K562 (cell line): ENCODE results near the gene WNT7B. TPM values are rescaled to one million over a fixed set of nuclear protein-coding genes. Genes with fewer than 3 reads are reported as not detected.

Source experiments
- ATAC-seq: fragments of 200-7000 bp; cut with Tn5 transposase; 3 replicates; pipeline ENCODE4 v1.9.1; 2020; ENCODE audit warnings: moderate library complexity
- BruUV-seq: library from RNA; stranded (reverse); fragments of 400-500 nt; replicated peaks from 2 replicates; lab custom pipeline; 2021; lab: Mats Ljungman, UMichigan
- CTCF ChIA-PET: fragments of 300-600 bp; formaldehyde crosslinking; extraction: SDS; loops from one replicate; lab custom pipeline; 2021; ENCODE audit warnings: low intra/inter-chr PET ratio; lab: Yijun Ruan, JAX
- POLR2A ChIA-PET: fragments of 300-600, 350-650 bp; sonication (Branson Sonifier 250); formaldehyde crosslinking; extraction: SDS; loops from one replicate; lab custom pipeline; 2021; ENCODE audit warnings: antibody characterized with exemption, inconsistent platforms; lab: Yijun Ruan, JAX
- DNase-seq, 4 experiments: peaks; one replicate each; pipeline versions ENCODE4 v3.0.0 to v3.0.0-alpha.2; 2011 to 2018; ENCODE audit warnings: low spot score in 3 of 4, mixed read lengths in 3 of 4; ENCODE audit errors: extremely low read depth in 1 of 4
- FAIRE-seq: peaks from 2 replicates; lab custom pipeline; 2011; peaks lifted over from hg19 to GRCh38; lab: Jason Lieb, UNC
- H2AFZ ChIP-seq: 2 replicates; pipeline ENCODE4 v1.6.0; 2011; ENCODE audit warnings: low read depth, low read length, control low read depth, inconsistent platforms
- H3K27ac ChIP-seq: fragments of 200-600 bp; 3 replicates; pipeline ENCODE4 v1.8.0; 2011; ENCODE audit warnings: low read depth, mild to moderate bottlenecking, control low read depth, inconsistent platforms, low read length, moderate library complexity, mixed read lengths; ENCODE audit errors: extremely low read depth
- H3K27me3 ChIP-seq, 2 experiments: fragments of 300-600 bp in 1 of 2; 2 replicates in 1 of 2; 3 replicates in 1 of 2; pipeline versions ENCODE4 v1.6.0 to v1.8.0; 2011; ENCODE audit warnings: inconsistent platforms in 2 of 2, low read length in 2 of 2, mild to moderate bottlenecking in 1 of 2, mixed read lengths in 1 of 2, moderate library complexity in 1 of 2; ENCODE audit not compliant: control insufficient read depth in 2 of 2, insufficient read depth in 2 of 2
- H3K36me3 ChIP-seq: fragments of 300-600 bp; 3 replicates; pipeline ENCODE4 v1.8.0; 2011; ENCODE audit warnings: mild to moderate bottlenecking, low read length, inconsistent platforms; ENCODE audit not compliant: control insufficient read depth, insufficient read depth
- H3K4me1 ChIP-seq, 2 experiments: fragments of 200-600 bp in 1 of 2; replicated peaks in 1 of 2; 2 replicates in 1 of 2; 3 replicates in 1 of 2; pipeline versions ENCODE4 v1.5.1 to v1.8.0; 2011; ENCODE audit warnings: inconsistent platforms in 2 of 2, low read length in 2 of 2, mild to moderate bottlenecking in 1 of 2, mixed read lengths in 1 of 2, moderate library complexity in 1 of 2; ENCODE audit not compliant: control insufficient read depth in 2 of 2, insufficient read depth in 2 of 2
- H3K4me2 ChIP-seq: 2 replicates; pipeline ENCODE4 v1.6.1; 2011; ENCODE audit warnings: low read length, control low read depth, inconsistent platforms, mixed read lengths; ENCODE audit not compliant: insufficient read depth
- H3K4me3 ChIP-seq: fragments of 200-600 bp; sonication (generic), shearing (Covaris generic); 2 replicates; pipeline ENCODE4 v1.5.1; 2016; ENCODE audit warnings: control low read depth, inconsistent platforms
- H3K79me2 ChIP-seq: fragments of 200-600 bp; 3 replicates; pipeline ENCODE4 v1.8.0; 2011; ENCODE audit warnings: low read length, inconsistent platforms; ENCODE audit not compliant: control insufficient read depth, insufficient read depth
- H3K9ac ChIP-seq, 2 experiments: 2 replicates each; pipeline versions ENCODE4 v1.6.0 to v1.6.1; 2011; ENCODE audit warnings: low read depth in 2 of 2, low read length in 2 of 2, control low read depth in 1 of 2, inconsistent platforms in 1 of 2, mild to moderate bottlenecking in 1 of 2, mixed read lengths in 1 of 2; ENCODE audit not compliant: insufficient read depth in 1 of 2
- H3K9me1 ChIP-seq: one replicate; pipeline ENCODE4 v1.6.0; 2011; ENCODE audit warnings: inconsistent platforms, mild to moderate bottlenecking, low read length, moderate library complexity; ENCODE audit not compliant: control insufficient read depth, insufficient read depth
- H3K9me3 ChIP-seq: replicated peaks from 2 replicates; pipeline ENCODE4 v1.5.1; 2011; ENCODE audit warnings: low read depth, low read length, inconsistent platforms; ENCODE audit not compliant: control insufficient read depth, insufficient read depth
- H4K20me1 ChIP-seq: replicated peaks from 2 replicates; pipeline ENCODE4 v1.6.1; 2011; ENCODE audit warnings: low read length, inconsistent platforms, mixed read lengths; ENCODE audit not compliant: control insufficient read depth, insufficient read depth
- ASH1L ChIP-seq: fragments of 450-650 bp; IDR thresholded peaks from 2 replicates; pipeline ENCODE4 v1.6.1; 2018; ENCODE audit warnings: borderline replicate concordance, mild to moderate bottlenecking, low read depth; ENCODE audit not compliant: partially characterized antibody
- ATF3 ChIP-seq, 2 experiments: fragments of 450-650 bp in 1 of 2; sonication (generic) in 1 of 2; formaldehyde crosslinking in 1 of 2; IDR thresholded peaks in 1 of 2; conservative IDR thresholded peaks in 1 of 2; 2 replicates each; pipeline versions ENCODE4 v1.6.1 to v1.8.1; 2016 to 2023; ENCODE audit warnings: mild to moderate bottlenecking in 2 of 2, moderate library complexity in 2 of 2, inconsistent platforms in 1 of 2, missing genetic modification reagents in 1 of 2
- ELF2 ChIP-seq: fragments of 250-450 bp; sonication (Bioruptor Pico); IDR thresholded peaks from 2 replicates; pipeline ENCODE4 v1.5.0; 2021; ENCODE audit warnings: mild to moderate bottlenecking
- KDM5B ChIP-seq: fragments of 200-600 bp; sonication (generic); IDR thresholded peaks from 2 replicates; pipeline ENCODE4 v1.6.1; 2012; ENCODE audit warnings: low read depth, mild to moderate bottlenecking, moderate library complexity, low read length, control low read depth, inconsistent platforms; ENCODE audit not compliant: insufficient replicate concordance
- RHOXF2B ChIP-seq: fragments of 250-450 bp; sonication (Bioruptor Pico); conservative IDR thresholded peaks from 2 replicates; pipeline ENCODE4 v1.5.1; 2021
- ZNF24 ChIP-seq: fragments of 450-650 bp; IDR thresholded peaks from 2 replicates; pipeline ENCODE4 v1.6.1; 2016
- ZNF76 ChIP-seq: fragments of 250-450 bp; sonication (Bioruptor Pico); IDR thresholded peaks from 2 replicates; pipeline ENCODE4 v1.4.0; 2020; ENCODE audit warnings: mild to moderate bottlenecking, moderate library complexity, borderline replicate concordance
- WGBS: fragments of 100-300 bp; shearing (Covaris generic); methylation state at CpG from one replicate; pipeline ENCODE4 v1.1.6; 2016; ENCODE audit warnings: low coverage, mixed read lengths; ENCODE audit not compliant: insufficient coverage; ENCODE audit errors: missing lambda C conversion rate; 5-methylcytosine and 5-hydroxymethylcytosine counted together
- in situ Hi-C: fragments of 300-500 bp; cut with MboI; formaldehyde crosslinking; loops from 4 replicates; pipeline ENCODE4 v1.15.0; 2018; ENCODE audit warnings: inconsistent platforms, mixed read lengths
- intact Hi-C: fragments of 100-400 bp; cut with micrococcal nuclease; formaldehyde crosslinking; loops from 2 replicates; pipeline ENCODE4 v1.14.2; 2022
- polyA plus RNA-seq, 8 experiments: library from polyadenylated mRNA; depleted of rRNA in 4 of 8; stranded (reverse) in 5 of 8; unstranded in 3 of 8; fragments of >200 nt; fragmentation: Nextera tagmentation in 2 of 8; fragmentation: Illumina TruSeq in 1 of 8; extraction: Ambion mirVana in 2 of 8; extraction: Trizol in 1 of 8; gene quantifications; 2 replicates each; pipeline versions ENCODE4 v1.2.1 to v1.2.3, GENCODE V29; 2011 to 2014; ENCODE audit warnings: inconsistent platforms in 1 of 8, missing spikeins in 1 of 8
- total RNA-seq, 7 experiments: library from RNA; depleted of rRNA in 6 of 7; stranded (reverse); fragments of >200 nt in 6 of 7; fragmentation: Illumina TruSeq in 2 of 7; extraction: Trizol in 2 of 7; gene quantifications; 2 replicates each; pipeline versions ENCODE4 v1.2.1 to v1.2.3, GENCODE V29; 2011 to 2021; ENCODE audit warnings: low replicate concordance in 1 of 7
- TF ChIP-seq, protein P1 (sequence below), 2 experiments: fragments of 250-450 bp in 1 of 2; fragments of 450-650 bp in 1 of 2; sonication (Bioruptor Pico) in 1 of 2; IDR thresholded peaks; 2 replicates each; pipeline versions ENCODE4 v1.6.1 to v1.8.0; 2016 to 2021; ENCODE audit warnings: mild to moderate bottlenecking in 2 of 2, moderate library complexity in 2 of 2, missing compliant biosample characterization in 1 of 2, missing genetic modification characterization in 1 of 2

The WNT7B gene
- total and polyA plus RNA-seq, 9 of the 15 experiments (the other 6 are each of a cell fraction or from before 2014, with no cell fraction given): not detected

- TF ChIP-seq KDM5B (no peak), ASH1L (no peak), ZNF24 (peak; percentile 91), RHOXF2B (no peak)
These were observed 7.5 kb upstream of the WNT7B start (continued) for GRCh38 chr22:45984316-45984916.

GRCh38 chr22:45983797-45984196 is 6.8 kb upstream of the WNT7B start:
- peaks cover 0 to 7% of the 10 kb centered on the region in 2 experiments; a peak in 3 of 5 replicates for H3K4me1 ChIP-seq
- H2AFZ ChIP-seq: no peak overlapping the region
- peaks cover 7% of the 10 kb centered on the region; the same call in 1 of the 2 replicates for H4K20me1 ChIP-seq
- CTCF ChIA-PET: no interaction called here
- FAIRE-seq (no peak), DNase-seq (no peak), ATAC-seq (no peak)
- no peaks in the 10 kb centered on the region for H3K36me3 ChIP-seq
- 6% methylated on average over 4 of the region's 5 CpGs for WGBS
- POLR2A ChIA-PET: no interaction called here
- no peak overlapping the region for H3K9ac ChIP-seq
- peaks cover 0 to 10% of the 10 kb centered on the region in 2 experiments; a peak in 1 of 5 replicates for H3K27me3 ChIP-seq
- H3K9me3 ChIP-seq: peaks cover 3% of the 10 kb centered on the region; the same call in 1 of the 2 replicates
- no peak overlapping the region for H3K4me2 ChIP-seq
- H3K27ac ChIP-seq: no peak overlapping the region
- in situ Hi-C loops: loop anchor here (5.0 kb wide), 1 partner anchor 341 kb away; no protein-coding TSS in a partner anchor
- BruUV-seq: no TSS peak
- H3K9me1 ChIP-seq: no peaks in the 10 kb centered on the region
- no peak for TF ChIP-seq ELF2
- no peak for TF ChIP-seq ZNF76 (CRISPR knock-in tag)
- no peak for TF ChIP-seq ATF3 (IDR thresholded peaks at IDR 0.05)
- no peak for TF ChIP-seq ATF3 (CRISPR knock-in tag; conservative IDR thresholded peaks at IDR 0.05)
- TF ChIP-seq, protein P1, sequence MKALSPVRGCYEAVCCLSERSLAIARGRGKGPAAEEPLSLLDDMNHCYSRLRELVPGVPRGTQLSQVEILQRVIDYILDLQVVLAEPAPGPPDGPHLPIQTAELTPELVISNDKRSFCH (CRISPR knock-in tag; IDR thresholded peaks at IDR 0.05): no peak
- TF ChIP-seq, protein P1 (tag; IDR thresholded peaks at IDR 0.05): no peak
- intact Hi-C loops: no loop called here
- H3K4me3 ChIP-seq: no peak overlapping the region
- H3K79me2 ChIP-seq: no peaks in the 10 kb centered on the region
